ENCODE measurements around the gene MAP4K4.

Gene MAP4K4

DNA sequence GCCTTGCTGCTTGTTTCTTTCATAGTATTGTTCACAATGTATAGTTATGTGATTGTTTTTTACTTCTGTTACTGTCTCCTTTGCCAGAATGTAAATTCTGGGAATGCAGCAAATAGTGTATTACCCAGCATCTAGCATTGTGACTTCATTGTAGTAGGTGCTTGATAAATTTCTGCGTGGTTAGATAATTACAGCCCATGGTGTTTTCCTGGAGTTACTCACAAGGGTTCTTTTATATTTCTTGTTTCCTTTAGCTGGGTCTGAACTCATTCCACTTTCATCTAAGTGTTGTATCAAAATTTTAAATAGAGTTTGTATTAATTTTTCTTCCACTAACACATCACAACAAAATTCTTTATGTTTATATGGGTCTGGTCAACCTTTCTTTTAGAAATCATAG lies 132.6 kb downstream of the MAP4K4 start:
- no peak overlapping the region for H3K4me2 ChIP-seq (ENCODE audit: insufficient read depth, low read length, poor library complexity, severe bottlenecking)
- H3K9ac ChIP-seq (ENCODE audit: low read depth, low read length, poor library complexity): no peak overlapping the region
- WGBS, 2 donors (ENCODE audit: extremely low coverage in 2 of 2, insufficient read length in 2 of 2, insufficient replicate concordance in 1 of 2): no CpG with 5 or more reads among the region's 1 CpG
- no peak overlapping the region for H2BK12ac ChIP-seq (ENCODE audit: low read length)
- no peak for DNase-seq (ENCODE audit: low spot score)
- no peak overlapping the region for H3K18ac ChIP-seq (ENCODE audit: low read length)
- peaks cover 3% of the 10 kb centered on the region for H3K79me1 ChIP-seq (ENCODE audit: low read depth, low read length)
- H2BK120ac ChIP-seq (ENCODE audit: low read depth, low read length): no peak overlapping the region
- no peak overlapping the region for H4K91ac ChIP-seq (ENCODE audit: low read depth, low read length, poor library complexity)
- no peaks in the 10 kb centered on the region for H3K27me3 ChIP-seq (ENCODE audit: control insufficient read depth in 3 of 3, insufficient read depth in 3 of 3, low read depth in 1 of 3, low read length in 3 of 3)
- no peak overlapping the region for H3K23ac ChIP-seq (ENCODE audit: low read depth, low read length, poor library complexity)
- no peak overlapping the region for H2BK15ac ChIP-seq (ENCODE audit: low read length)
- H3K4me1 ChIP-seq (ENCODE audit: control insufficient read depth in 2 of 2, insufficient read depth in 1 of 2, low read depth in 1 of 2, low read length in 2 of 2): no peaks in the 10 kb centered on the region
- H2AFZ ChIP-seq (ENCODE audit: low read length): no peak overlapping the region
- H3K36me3 ChIP-seq (replicated peaks in 1 of 2; ENCODE audit: control insufficient read depth in 2 of 2, insufficient read depth in 2 of 2, low read length in 2 of 2): peaks cover 22 to 97% of the 10 kb centered on the region in 2 donors
- H3K4me3 ChIP-seq (ENCODE audit: low read length in 2 of 2): no peak overlapping the region
- no peak overlapping the region for H3K27ac ChIP-seq (replicated peaks; ENCODE audit: low read length)
- H3K4ac ChIP-seq (ENCODE audit: low read length): no peak overlapping the region
- H3K9me3 ChIP-seq (replicated peaks in 1 of 2; ENCODE audit: control insufficient read depth in 2 of 2, insufficient read depth in 1 of 2, low read depth in 1 of 2, low read length in 2 of 2): no peaks in the 10 kb centered on the region
- no peak overlapping the region for H3K14ac ChIP-seq (ENCODE audit: low read length)
- no peak overlapping the region for H2BK5ac ChIP-seq (ENCODE audit: low read length)
- H4K8ac ChIP-seq (ENCODE audit: low read depth, low read length): no peak overlapping the region
- H2AK5ac ChIP-seq (ENCODE audit: low read depth, low read length): no peak overlapping the region

DNA sequence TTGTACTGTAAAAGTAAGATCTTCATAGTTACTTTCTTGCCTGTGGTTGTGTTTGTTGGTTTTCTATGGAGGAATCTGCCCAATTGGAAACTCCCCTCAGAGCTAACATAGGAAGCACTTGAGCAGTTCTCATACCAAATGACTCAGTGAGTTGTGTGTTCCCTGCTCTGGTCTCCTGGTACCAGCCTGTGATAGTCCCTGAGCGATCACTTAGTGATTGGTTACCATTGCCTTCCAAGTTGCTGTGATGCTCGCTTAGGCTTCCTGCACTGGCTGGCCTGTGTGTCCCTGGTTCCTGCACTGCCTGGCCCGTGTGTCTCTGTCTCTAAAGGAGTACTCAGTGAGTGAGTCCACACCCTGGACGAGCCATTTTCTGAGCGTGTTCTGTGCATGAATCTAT lies 133.0 kb downstream of the MAP4K4 start:
- Histone ChIP-seq H3K14ac (ENCODE audit: low read length) (no peak overlapping the region), H3K4me1 (ENCODE audit: control insufficient read depth in 2 of 2, insufficient read depth in 1 of 2, low read depth in 1 of 2, low read length in 2 of 2) (no peaks in the 10 kb centered on the region), H2BK5ac (ENCODE audit: low read length) (no peak overlapping the region), H2BK15ac (ENCODE audit: low read length) (no peak overlapping the region), H3K4me3 (ENCODE audit: low read length in 2 of 2) (no peak overlapping the region), H2BK12ac (ENCODE audit: low read length) (no peak overlapping the region), H3K36me3 (replicated peaks in 1 of 2; ENCODE audit: control insufficient read depth in 2 of 2, insufficient read depth in 2 of 2, low read length in 2 of 2) (peaks cover 23 to 97% of the 10 kb centered on the region in 2 donors), H3K9ac (ENCODE audit: low read depth, low read length, poor library complexity) (no peak overlapping the region), H4K91ac (ENCODE audit: low read depth, low read length, poor library complexity) (no peak overlapping the region), H3K79me1 (ENCODE audit: low read depth, low read length) (peaks cover 3% of the 10 kb centered on the region), H4K8ac (ENCODE audit: low read depth, low read length) (no peak overlapping the region), H2AFZ (ENCODE audit: low read length) (no peak overlapping the region), H3K4ac (ENCODE audit: low read length) (no peak overlapping the region), H3K18ac (ENCODE audit: low read length) (no peak overlapping the region), H3K27me3 (ENCODE audit: control insufficient read depth in 3 of 3, insufficient read depth in 3 of 3, low read depth in 1 of 3, low read length in 3 of 3) (no peaks in the 10 kb centered on the region), H3K9me3 (replicated peaks in 1 of 2; ENCODE audit: control insufficient read depth in 2 of 2, insufficient read depth in 1 of 2, low read depth in 1 of 2, low read length in 2 of 2) (no peaks in the 10 kb centered on the region), H2BK120ac (ENCODE audit: low read depth, low read length) (no peak overlapping the region), H3K23ac (ENCODE audit: low read depth, low read length, poor library complexity) (no peak overlapping the region), H2AK5ac (ENCODE audit: low read depth, low read length) (no peak overlapping the region), H3K4me2 (ENCODE audit: insufficient read depth, low read length, poor library complexity, severe bottlenecking) (no peak overlapping the region), H3K27ac (replicated peaks; ENCODE audit: low read length) (no peak overlapping the region)
- no CpG with 5 or more reads among the region's 5 CpGs for WGBS, 2 donors (ENCODE audit: extremely low coverage in 2 of 2, insufficient read length in 2 of 2, insufficient replicate concordance in 1 of 2)
- no peak for DNase-seq (ENCODE audit: low spot score)

DNA sequence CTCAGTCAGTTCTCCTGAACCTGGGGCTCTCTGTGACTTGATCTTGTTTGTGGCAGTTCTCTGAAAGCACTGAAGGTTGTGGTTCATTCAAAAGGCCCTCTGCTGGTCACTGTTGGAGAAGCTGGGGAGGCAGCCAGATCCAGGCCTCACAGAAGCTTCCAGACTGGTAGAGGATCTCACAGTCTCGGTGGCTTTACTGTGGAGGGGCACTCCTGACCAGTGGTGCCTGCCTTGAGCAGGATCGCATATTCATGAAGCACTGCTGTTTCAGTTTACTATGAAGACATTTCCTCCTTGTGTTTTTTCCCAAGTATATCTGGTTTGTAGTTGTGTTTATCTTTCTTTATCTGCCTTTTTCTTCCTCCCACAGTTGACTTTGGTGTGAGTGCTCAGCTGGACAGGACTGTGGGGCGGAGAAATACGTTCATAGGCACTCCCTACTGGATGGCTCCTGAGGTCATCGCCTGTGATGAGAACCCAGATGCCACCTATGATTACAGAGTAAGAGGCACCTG lies 133.9 kb downstream of the MAP4K4 start:
- Histone ChIP-seq H3K27ac (replicated peaks; ENCODE audit: low read length) (no peak overlapping the region), H4K91ac (ENCODE audit: low read depth, low read length, poor library complexity) (no peak overlapping the region), H3K4me3 (ENCODE audit: low read length in 2 of 2) (no peak overlapping the region), H3K36me3 (replicated peaks in 1 of 2; ENCODE audit: control insufficient read depth in 2 of 2, insufficient read depth in 2 of 2, low read length in 2 of 2) (peaks cover 25 to 97% of the 10 kb centered on the region in 2 donors), H3K79me1 (ENCODE audit: low read depth, low read length) (peaks cover 3% of the 10 kb centered on the region), H3K23ac (ENCODE audit: low read depth, low read length, poor library complexity) (no peak overlapping the region), H3K4ac (ENCODE audit: low read length) (no peak overlapping the region), H3K9ac (ENCODE audit: low read depth, low read length, poor library complexity) (no peak overlapping the region), H3K18ac (ENCODE audit: low read length) (peak overlapping the region; percentile 1), H3K4me1 (ENCODE audit: control insufficient read depth in 2 of 2, insufficient read depth in 1 of 2, low read depth in 1 of 2, low read length in 2 of 2) (no peaks in the 10 kb centered on the region), H2AK5ac (ENCODE audit: low read depth, low read length) (no peak overlapping the region), H3K14ac (ENCODE audit: low read length) (no peak overlapping the region), H2BK12ac (ENCODE audit: low read length) (no peak overlapping the region), H2BK120ac (ENCODE audit: low read depth, low read length) (no peak overlapping the region), H3K27me3 (ENCODE audit: control insufficient read depth in 3 of 3, insufficient read depth in 3 of 3, low read depth in 1 of 3, low read length in 3 of 3) (no peaks in the 10 kb centered on the region), H2BK15ac (ENCODE audit: low read length) (no peak overlapping the region), H4K8ac (ENCODE audit: low read depth, low read length) (no peak overlapping the region), H3K9me3 (replicated peaks in 1 of 2; ENCODE audit: control insufficient read depth in 2 of 2, insufficient read depth in 1 of 2, low read depth in 1 of 2, low read length in 2 of 2) (no peaks in the 10 kb centered on the region), H2AFZ (ENCODE audit: low read length) (no peak overlapping the region), H3K4me2 (ENCODE audit: insufficient read depth, low read length, poor library complexity, severe bottlenecking) (no peak overlapping the region), H2BK5ac (ENCODE audit: low read length) (no peak overlapping the region)
- peak; percentile 30 for DNase-seq (ENCODE audit: low spot score)
- no CpG with 5 or more reads among the region's 5 CpGs for WGBS, 2 donors (ENCODE audit: extremely low coverage in 2 of 2, insufficient read length in 2 of 2, insufficient replicate concordance in 1 of 2)

DNA sequence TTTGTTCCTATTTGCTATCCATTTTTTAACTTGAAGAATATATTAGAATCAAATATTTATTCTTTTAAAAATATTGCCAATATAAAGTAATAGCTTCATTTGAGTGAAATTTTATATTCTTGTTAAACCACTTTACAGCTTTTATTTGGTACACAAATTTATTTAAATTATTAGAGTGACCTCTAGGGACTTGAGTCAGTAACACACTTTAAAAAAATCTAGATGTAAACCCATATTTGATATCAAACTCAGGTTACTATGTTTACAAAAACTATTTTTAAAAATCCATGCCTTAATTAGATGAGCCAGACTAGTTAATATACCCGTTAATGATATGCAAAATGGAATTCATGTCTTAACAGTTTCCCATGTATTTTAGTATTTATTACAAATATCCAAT lies 134.6 kb downstream of the MAP4K4 start:
- H4K8ac ChIP-seq (ENCODE audit: low read depth, low read length): no peak overlapping the region
- no peak overlapping the region for H2AK5ac ChIP-seq (ENCODE audit: low read depth, low read length)
- no peaks in the 10 kb centered on the region for H3K9me3 ChIP-seq (replicated peaks in 1 of 2; ENCODE audit: control insufficient read depth in 2 of 2, insufficient read depth in 1 of 2, low read depth in 1 of 2, low read length in 2 of 2)
- no peak overlapping the region for H4K91ac ChIP-seq (ENCODE audit: low read depth, low read length, poor library complexity)
- no peak overlapping the region for H3K9ac ChIP-seq (ENCODE audit: low read depth, low read length, poor library complexity)
- no peak for DNase-seq (ENCODE audit: low spot score)
- H3K4me3 ChIP-seq (ENCODE audit: low read length in 2 of 2): no peak overlapping the region
- H3K27me3 ChIP-seq (ENCODE audit: control insufficient read depth in 3 of 3, insufficient read depth in 3 of 3, low read depth in 1 of 3, low read length in 3 of 3): no peaks in the 10 kb centered on the region
- peaks cover 25 to 97% of the 10 kb centered on the region in 2 donors for H3K36me3 ChIP-seq (replicated peaks in 1 of 2; ENCODE audit: control insufficient read depth in 2 of 2, insufficient read depth in 2 of 2, low read length in 2 of 2)
- no peak overlapping the region for H2BK12ac ChIP-seq (ENCODE audit: low read length)
- no peak overlapping the region for H2BK5ac ChIP-seq (ENCODE audit: low read length)
- H2BK120ac ChIP-seq (ENCODE audit: low read depth, low read length): no peak overlapping the region
- H3K14ac ChIP-seq (ENCODE audit: low read length): no peak overlapping the region
- no peak overlapping the region for H2BK15ac ChIP-seq (ENCODE audit: low read length)
- H3K4me2 ChIP-seq (ENCODE audit: insufficient read depth, low read length, poor library complexity, severe bottlenecking): no peak overlapping the region
- WGBS, 2 donors (ENCODE audit: extremely low coverage in 2 of 2, insufficient read length in 2 of 2, insufficient replicate concordance in 1 of 2): no CpG with 5 or more reads among the region's 1 CpG
- no peak overlapping the region for H3K18ac ChIP-seq (ENCODE audit: low read length)
- no peak overlapping the region for H3K27ac ChIP-seq (replicated peaks; ENCODE audit: low read length)
- H3K4me1 ChIP-seq (ENCODE audit: control insufficient read depth in 2 of 2, insufficient read depth in 1 of 2, low read depth in 1 of 2, low read length in 2 of 2): no peaks in the 10 kb centered on the region
- no peak overlapping the region for H3K4ac ChIP-seq (ENCODE audit: low read length)
- no peak overlapping the region for H2AFZ ChIP-seq (ENCODE audit: low read length)
- H3K79me1 ChIP-seq (ENCODE audit: low read depth, low read length): peaks cover 3% of the 10 kb centered on the region
- H3K23ac ChIP-seq (ENCODE audit: low read depth, low read length, poor library complexity): no peak overlapping the region
